GM10266 (cell line): Measurements from ENCODE around the gene CFD.

Experiments
- DNase-seq: peaks from one replicate; pipeline ENCODE4 v3.0.0; 2012; ENCODE audit errors: extremely low spot score
- TF ChIP-seq, protein P1 (sequence below): IDR thresholded peaks from 2 replicates; pipeline ENCODE4 v1.5.1; 2012; ENCODE audit warnings: mild to moderate bottlenecking, low read depth; ENCODE audit not compliant: control insufficient read depth, insufficient read depth; ENCODE audit errors: missing control alignments

The CFD gene

GRCh38 chr19:858284-858683 is 1.2 kb upstream of the CFD start:
- TF ChIP-seq, protein P1, sequence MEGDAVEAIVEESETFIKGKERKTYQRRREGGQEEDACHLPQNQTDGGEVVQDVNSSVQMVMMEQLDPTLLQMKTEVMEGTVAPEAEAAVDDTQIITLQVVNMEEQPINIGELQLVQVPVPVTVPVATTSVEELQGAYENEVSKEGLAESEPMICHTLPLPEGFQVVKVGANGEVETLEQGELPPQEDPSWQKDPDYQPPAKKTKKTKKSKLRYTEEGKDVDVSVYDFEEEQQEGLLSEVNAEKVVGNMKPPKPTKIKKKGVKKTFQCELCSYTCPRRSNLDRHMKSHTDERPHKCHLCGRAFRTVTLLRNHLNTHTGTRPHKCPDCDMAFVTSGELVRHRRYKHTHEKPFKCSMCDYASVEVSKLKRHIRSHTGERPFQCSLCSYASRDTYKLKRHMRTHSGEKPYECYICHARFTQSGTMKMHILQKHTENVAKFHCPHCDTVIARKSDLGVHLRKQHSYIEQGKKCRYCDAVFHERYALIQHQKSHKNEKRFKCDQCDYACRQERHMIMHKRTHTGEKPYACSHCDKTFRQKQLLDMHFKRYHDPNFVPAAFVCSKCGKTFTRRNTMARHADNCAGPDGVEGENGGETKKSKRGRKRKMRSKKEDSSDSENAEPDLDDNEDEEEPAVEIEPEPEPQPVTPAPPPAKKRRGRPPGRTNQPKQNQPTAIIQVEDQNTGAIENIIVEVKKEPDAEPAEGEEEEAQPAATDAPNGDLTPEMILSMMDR = no peak
- no peak for DNase-seq

DNA sequence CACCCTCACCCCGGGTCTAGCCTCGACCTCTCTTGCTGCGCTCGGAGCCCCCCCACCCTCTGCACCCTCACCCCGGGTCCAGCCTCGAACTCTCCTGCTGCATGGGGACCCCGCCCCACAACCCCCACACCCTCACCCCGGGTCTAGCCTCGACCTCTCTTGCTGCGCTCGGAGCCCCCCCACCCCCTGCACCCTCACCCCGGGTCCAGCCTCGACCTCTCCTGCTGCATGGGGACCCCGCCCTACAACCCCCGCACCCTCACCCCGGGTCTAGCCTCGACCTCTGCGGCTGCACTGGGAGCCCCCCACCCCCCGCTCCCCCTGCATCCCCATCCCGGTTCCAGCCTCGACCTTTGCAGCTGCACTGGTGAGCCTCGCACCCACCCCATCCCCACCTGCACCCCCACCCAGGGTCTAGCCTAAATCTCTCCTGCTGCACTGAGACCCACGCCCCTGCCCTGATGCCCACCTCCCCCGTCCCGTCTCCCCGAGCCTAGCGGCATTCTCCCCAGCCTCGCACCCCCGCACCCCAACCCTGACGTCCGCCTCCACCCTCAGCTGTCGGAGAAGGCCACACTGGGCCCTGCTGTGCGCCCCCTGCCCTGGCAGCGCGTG is 1.8 kb downstream of the CFD start:
- no peak for DNase-seq
- TF ChIP-seq, protein P1 = no peak

DNA sequence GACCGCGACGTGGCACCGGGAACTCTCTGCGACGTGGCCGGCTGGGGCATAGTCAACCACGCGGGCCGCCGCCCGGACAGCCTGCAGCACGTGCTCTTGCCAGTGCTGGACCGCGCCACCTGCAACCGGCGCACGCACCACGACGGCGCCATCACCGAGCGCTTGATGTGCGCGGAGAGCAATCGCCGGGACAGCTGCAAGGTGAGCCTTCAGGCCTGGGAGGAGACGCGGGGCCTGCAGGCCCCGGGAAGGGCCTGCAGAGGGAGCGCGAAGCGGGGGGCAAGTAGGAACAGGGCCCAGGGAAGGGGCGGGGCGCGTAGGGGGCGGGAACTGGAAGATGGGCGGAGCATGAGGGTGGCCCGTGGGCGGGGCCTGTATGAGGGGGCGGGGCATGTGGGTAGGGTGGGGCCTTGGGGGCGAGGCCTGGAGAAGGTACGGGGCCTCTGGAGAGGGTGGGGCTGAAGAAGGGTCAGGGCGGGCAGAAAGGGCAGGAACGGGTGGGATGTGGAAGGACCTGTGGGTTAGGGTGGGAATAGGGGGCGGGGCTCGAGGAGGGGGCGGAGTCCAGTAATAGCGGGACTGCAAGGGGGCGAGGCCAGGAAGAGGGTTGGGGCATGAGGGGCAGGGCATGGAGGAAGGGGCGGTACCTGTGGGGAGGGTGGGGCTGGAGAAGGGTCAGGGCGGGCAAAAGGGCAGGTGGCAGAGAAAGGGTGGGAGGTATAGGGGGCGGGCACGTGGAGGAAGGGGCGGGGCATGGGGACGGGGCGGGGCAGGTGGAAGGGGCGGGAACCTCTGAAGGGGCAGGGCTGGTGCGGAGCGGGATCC is 2.5 kb downstream of the CFD start:
- peak; percentile 95 for DNase-seq
- TF ChIP-seq, protein P1 = no peak

- DNase-seq = peak; percentile 89
Measured at GRCh38 chr19:862581-863314, 3.3 kb downstream of the CFD start.

GRCh38 chr19:863315-863620 is 3.8 kb downstream of the CFD start:
- no peak for DNase-seq
- TF ChIP-seq, protein P1 = no peak

More at GRCh38 chr19:862581-863314, 3.3 kb downstream of the CFD start:
- TF ChIP-seq, protein P1 = no peak

- DNase-seq = no peak
- TF ChIP-seq, protein P1 = no peak
Measured at GRCh38 chr19:866769-867300, 7.4 kb downstream of the CFD start.
